GM12892 (cell line): Measurements from ENCODE around the gene MBD6.

Experiments used
- POLR2A ChIP-seq: IDR thresholded peaks from 2 replicates; pipeline ENCODE4 v1.6.1; 2011; ENCODE audit warnings: low read depth, low read length, control low read depth
- POLR2AphosphoS5 ChIP-seq: IDR thresholded peaks from 2 replicates; pipeline ENCODE4 v1.6.1; 2011; ENCODE audit warnings: low read depth, low read length, control low read depth
- TAF1 ChIP-seq: IDR thresholded peaks from 2 replicates; pipeline ENCODE4 v1.6.1; 2011; ENCODE audit warnings: low read depth, mild to moderate bottlenecking, control low read depth, low read length, borderline replicate concordance

GRCh38 chr12:57511161-57511560, 11.5 kb upstream of the MBD6 start:
- TF ChIP-seq POLR2A (no peak), POLR2AphosphoS5 (no peak), TAF1 (no peak)
